GM18868 (cell line): ENCODE results near the gene INPP5F.
"Not testable (repeated sequence)": the region's sequence is repeated elsewhere in the genome, so short reads cannot be mapped to it uniquely, and the experiment has no call there.

Experiments used
- ATAC-seq: cut with Tn5 transposase; IDR thresholded peaks from one replicate; pipeline ENCODE4 v1.9.1; 2021; ENCODE audit warnings: mild to moderate bottlenecking, moderate library complexity; ENCODE audit not compliant: unreplicated experiment

INPP5F gene

GRCh38 chr10:119706521-119707278 is 19.1 kb upstream of the INPP5F start:
- no peak for ATAC-seq

GRCh38 chr10:119707331-119707730 is 18.5 kb upstream of the INPP5F start:
- ATAC-seq, result not testable (repeated sequence)

GRCh38 chr10:119710935-119711334 is 14.9 kb upstream of the INPP5F start:
- ATAC-seq, result not testable (repeated sequence)

GRCh38 chr10:119713744-119714483 is 11.9 kb upstream of the INPP5F start:
- no peak for ATAC-seq

GRCh38 chr10:119714484-119714816 is 11.4 kb upstream of the INPP5F start:
- no peak for ATAC-seq

- ATAC-seq, result no peak
Measured at GRCh38 chr10:119715628-119716505, 10.0 kb upstream of the INPP5F start.

GRCh38 chr10:119723161-119723560 is 2.7 kb upstream of the INPP5F start:
- ATAC-seq, result no peak

GRCh38 chr10:119723624-119724023 is 2.2 kb upstream of the INPP5F start:
- ATAC-seq, result no peak

- ATAC-seq, result no peak
Measured at GRCh38 chr10:119724593-119725516, 995 bp upstream of the INPP5F start.

- ATAC-seq, result no peak
Measured at GRCh38 chr10:119725517-119725827, 378 bp upstream of the INPP5F start.

GRCh38 chr10:119726676-119727261 is 919 bp downstream of the INPP5F start:
- ATAC-seq, result no peak

- ATAC-seq, result no peak
Measured at GRCh38 chr10:119728172-119728800, 2.4 kb downstream of the INPP5F start.

GRCh38 chr10:119734396-119735332 is 8.8 kb downstream of the INPP5F start:
- no peak for ATAC-seq

GRCh38 chr10:119735451-119735850 is 9.6 kb downstream of the INPP5F start:
- no peak for ATAC-seq

GRCh38 chr10:119736220-119736619 is 10.4 kb downstream of the INPP5F start:
- no peak for ATAC-seq

- ATAC-seq, result no peak
Measured at GRCh38 chr10:119737039-119737663, 11.3 kb downstream of the INPP5F start.

- ATAC-seq, result no peak
Measured at GRCh38 chr10:119737823-119738222, 12.0 kb downstream of the INPP5F start.

GRCh38 chr10:119738962-119739361 is 13.1 kb downstream of the INPP5F start:
- ATAC-seq, result no peak
